A549 (cell line): ENCODE measurements around the gene FAAP100. TPM values are rescaled to one million over a fixed set of nuclear protein-coding genes. Genes with fewer than 3 reads are reported as not detected.

Source experiments
- ATAC-seq, 2 experiments: fragments of 200-7000 bp in 1 of 2; fragments of >200 bp in 1 of 2; cut with Nextera tagmentation in 1 of 2; cut with Tn5 transposase in 1 of 2; 3 replicates each; pipeline versions ENCODE4 v1.8.0 to v1.9.1; 2018 to 2020; ENCODE audit warnings: mild to moderate bottlenecking in 1 of 2, moderate library complexity in 1 of 2
- CTCF ChIA-PET: fragments of 300-600 bp; sonication (Branson Sonifier 250); formaldehyde crosslinking; extraction: SDS; loops from one replicate; lab custom pipeline; 2021; ENCODE audit warnings: antibody characterized with exemption, inconsistent platforms; lab: Yijun Ruan, JAX
- POLR2A ChIA-PET: fragments of 350-600 bp; formaldehyde crosslinking; extraction: SDS; loops from one replicate; lab custom pipeline; 2021; ENCODE audit warnings: antibody characterized with exemption, inconsistent platforms; lab: Yijun Ruan, JAX
- DNase-seq, 2 experiments: peaks; one replicate each; pipeline versions ENCODE4 v3.0.0 to v3.0.0-alpha.2; 2011 to 2016; ENCODE audit warnings: low read depth in 1 of 2, low spot score in 1 of 2
- FAIRE-seq: peaks from 2 replicates; lab custom pipeline; 2011; peaks lifted over from hg19 to GRCh38; lab: Jason Lieb, UNC
- H3K27ac ChIP-seq, 2 experiments: fragments of >200 bp; sonication (Bioruptor Twin); formaldehyde crosslinking; 3 replicates each; pipeline ENCODE4 v1.5.1; 2016 to 2017
- H3K4me1 ChIP-seq: fragments of >200 bp; sonication (Bioruptor Twin); formaldehyde crosslinking; 3 replicates; pipeline ENCODE4 v1.6.1; 2016
- H3K4me2 ChIP-seq: fragments of >200 bp; sonication (Bioruptor Twin); formaldehyde crosslinking; 3 replicates; pipeline ENCODE4 v1.6.1; 2016
- H3K4me3 ChIP-seq: fragments of >200 bp; sonication (Bioruptor Twin); formaldehyde crosslinking; 3 replicates; pipeline ENCODE4 v1.5.1; 2016
- H3K9me3 ChIP-seq: fragments of >200 bp; sonication (Bioruptor Twin); formaldehyde crosslinking; 3 replicates; pipeline ENCODE4 v1.6.1; 2016
- BHLHE40 ChIP-seq: IDR thresholded peaks from 2 replicates; pipeline ENCODE4 v1.6.1; 2012; ENCODE audit warnings: low read depth, low read length, inconsistent platforms
- CBX8 ChIP-seq: fragments of 200-600 bp; sonication (generic); IDR thresholded peaks from 2 replicates; pipeline ENCODE4 v1.6.1; 2016
- CEBPB ChIP-seq, 2 experiments: fragments of >200 bp in 1 of 2; sonication (Bioruptor Twin) in 1 of 2; formaldehyde crosslinking in 1 of 2; IDR thresholded peaks; 2 replicates each; pipeline ENCODE4 v1.6.1; 2012 to 2016
- EHMT2 ChIP-seq: fragments of 200-600 bp; sonication (generic); IDR thresholded peaks from 2 replicates; pipeline ENCODE4 v1.6.1; 2016; ENCODE audit warnings: antibody characterized with exemption, low read depth, mild to moderate bottlenecking, moderate library complexity
- ELK1 ChIP-seq: fragments of 150-350 bp; IDR thresholded peaks from 2 replicates; pipeline ENCODE4 v1.6.1; 2014; ENCODE audit warnings: low read depth, mild to moderate bottlenecking, low read length
- EP300 ChIP-seq, 2 experiments: fragments of >200 bp; sonication (Bioruptor Twin); formaldehyde crosslinking; IDR thresholded peaks; 2 replicates in 1 of 2; 3 replicates in 1 of 2; pipeline ENCODE4 v1.6.1; 2016 to 2017
- HOXB13 ChIP-seq: fragments of 250-450 bp; sonication (Bioruptor Pico); IDR thresholded peaks from 2 replicates; pipeline ENCODE4 v1.5.0; 2020; ENCODE audit warnings: low read depth, mild to moderate bottlenecking, moderate library complexity
- HOXB5 ChIP-seq: fragments of 250-450 bp; sonication (Bioruptor Pico); IDR thresholded peaks from 2 replicates; pipeline ENCODE4 v1.5.0; 2020; ENCODE audit warnings: mild to moderate bottlenecking, moderate library complexity
- MAFK ChIP-seq: fragments of 450-650 bp; IDR thresholded peaks from 2 replicates; pipeline ENCODE4 v1.6.1; 2014; ENCODE audit not compliant: partially characterized antibody
- PBX3 ChIP-seq: IDR thresholded peaks from 2 replicates; pipeline ENCODE4 v1.6.1; 2012
- POLR2A ChIP-seq: IDR thresholded peaks from 2 replicates; pipeline ENCODE4 v1.6.1; 2012; ENCODE audit warnings: mild to moderate bottlenecking, low read length
- RAD21 ChIP-seq, 2 experiments: fragments of >200 bp in 1 of 2; sonication (Bioruptor Twin) in 1 of 2; formaldehyde crosslinking in 1 of 2; IDR thresholded peaks in 1 of 2; conservative IDR thresholded peaks in 1 of 2; 2 replicates in 1 of 2; 3 replicates in 1 of 2; pipeline ENCODE4 v1.6.1; 2012 to 2018; ENCODE audit warnings: inconsistent platforms in 1 of 2
- REST ChIP-seq: fragments of 200-600 bp; sonication (generic); IDR thresholded peaks from 2 replicates; pipeline ENCODE4 v1.6.1; 2016; ENCODE audit warnings: antibody characterized with exemption, mild to moderate bottlenecking, moderate library complexity
- TP53 ChIP-seq: fragments of 250-450 bp; sonication (Bioruptor Pico); IDR thresholded peaks from 2 replicates; pipeline ENCODE4 v1.5.0; 2021; ENCODE audit warnings: mild to moderate bottlenecking, moderate library complexity
- ZFP36 ChIP-seq: fragments of 450-650 bp; IDR thresholded peaks from 2 replicates; pipeline ENCODE4 v1.6.1; 2014; ENCODE audit warnings: borderline replicate concordance; ENCODE audit not compliant: partially characterized antibody
- ZSCAN20 ChIP-seq: fragments of 250-450 bp; sonication (Bioruptor Pico); IDR thresholded peaks from 2 replicates; pipeline ENCODE4 v1.8.0; 2022; ENCODE audit warnings: mild to moderate bottlenecking, moderate library complexity
- whole genome bisulfite sequencing: methylation state at CpG from one replicate; pipeline ENCODE4 v1.1.6; 2017; ENCODE audit errors: missing lambda C conversion rate; 5-methylcytosine and 5-hydroxymethylcytosine counted together
- polyA plus RNA-seq, 4 experiments: library from polyadenylated mRNA; depleted of rRNA in 3 of 4; stranded (reverse); fragments of >200 nt; fragmentation: RNase III in 1 of 4; extraction: RNeasy Plus Mini Kit Qiagen cat#74134 plus additional on column Dnase treatment in 1 of 4; gene quantifications; 2 replicates in 3 of 4; 3 replicates in 1 of 4; pipeline ENCODE4 v1.2.3, GENCODE V29; 2011 to 2017

The FAAP100 gene
- polyA plus RNA-seq, 2 of the 4 experiments (the other 2 are of a cell fraction): 5.4 to 16.8 TPM

DNA sequence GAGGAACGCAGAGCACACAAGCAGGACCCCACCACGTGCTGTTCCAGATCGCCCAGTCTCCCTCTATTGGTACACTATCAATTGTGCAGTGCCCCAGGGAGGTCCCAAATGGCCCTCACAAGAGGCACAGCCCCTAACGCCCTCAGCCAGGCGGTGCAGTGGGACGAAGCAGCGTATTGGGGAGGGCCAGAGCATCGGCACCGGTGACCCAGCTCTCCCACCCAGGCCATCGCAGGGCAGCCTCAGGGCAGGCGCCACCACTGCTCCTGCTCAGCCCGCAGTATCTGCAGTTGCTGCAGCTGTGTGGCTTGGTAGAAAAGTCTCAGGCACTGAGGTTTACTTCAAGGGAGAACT, 5.9 kb upstream of the FAAP100 start:
- CTCF ChIA-PET: interaction anchor here (0.7 to 45.0 kb wide), 11 partner anchors 8 to 305 kb away, joined by 3 to 1604 read pairs (median 5); partner anchors contain the start of gene ARL16

GRCh38 chr17:81557276-81558114, 5.3 kb upstream of the FAAP100 start:
- ChIA-PET POLR2A (interaction anchor here (1.0 kb wide), 1 partner anchor 43 kb away, joined by 4 read pairs; no protein-coding TSS in a partner anchor), CTCF (interaction anchor here (0.6 to 45.0 kb wide), 7 partner anchors 11 to 305 kb away, joined by 3 to 1604 read pairs (median 4); no protein-coding TSS in a partner anchor)
- DNase-seq: no peak
- Histone ChIP-seq H3K4me1 (peaks cover 75% of the 10 kb centered on the region), H3K27ac (peak overlapping the region in 1 of 2 experiments; percentile 20; a peak in 2 of 6 replicates), H3K4me3 (no peak overlapping the region), H3K9me3 (no peaks in the 10 kb centered on the region), H3K4me2 (0 out of 3 replicates have a peak overlapping the region, but pooled peaks have one; percentile 58)
- WGBS: 92% methylated on average over 21 of the region's 21 CpGs
- no peak for ATAC-seq
- no peak for FAIRE-seq
- TF ChIP-seq EHMT2: no peak
- peak; percentile 21; the same call in 1 of the 2 replicates for TF ChIP-seq POLR2A
- TF ChIP-seq PBX3: 0 out of 2 replicates have a peak, but pooled peaks have one; percentile 26
- TF ChIP-seq HOXB13 (CRISPR knock-in tag): no peak

More for the DNA sequence above, 5.9 kb upstream of the FAAP100 start:
- 93% methylated on average over 12 of the region's 12 CpGs for WGBS
- H3K4me2 ChIP-seq: no peak overlapping the region
- TF ChIP-seq CBX8 (no peak), REST (no peak), TP53 (no peak), ZFP36 (no peak), MAFK (no peak), HOXB5 (no peak), ZSCAN20 (CRISPR knock-in tag) (no peak), BHLHE40 (no peak), RAD21 (conservative IDR thresholded peaks at IDR 0.05 in 1 of 2, IDR thresholded peaks at IDR 0.05 in 1 of 2) (no peak), EP300 (IDR thresholded peaks at IDR 0.05) (no peak), ELK1 (no peak), CEBPB (IDR thresholded peaks at IDR 0.05) (no peak)
- DNase-seq: no peak
- H3K4me3 ChIP-seq: no peak overlapping the region
- no peak for ATAC-seq
- POLR2A ChIA-PET: no interaction called here
- H3K9me3 ChIP-seq: no peaks in the 10 kb centered on the region
- H3K4me1 ChIP-seq: peaks cover 81% of the 10 kb centered on the region
- no peak for FAIRE-seq
- peak overlapping the region in 1 of 2 experiments; percentile 20; a peak in 2 of 6 replicates for H3K27ac ChIP-seq
